Mesenteric fat pad (tissue), 1 donor: Measurements from ENCODE around the gene PROSER2. TPM values are rescaled to one million over a fixed set of nuclear protein-coding genes. Genes with fewer than 3 reads are reported as not detected.

ENCODE experiments used
- DNase-seq: peaks from one replicate; pipeline ENCODE4 v3.0.0-alpha.2; 2020; ENCODE audit warnings: low spot score
- total RNA-seq: library from RNA; stranded (reverse); fragmentation: NEBNext Ultra II Directional; extraction: Animal tissue kit (Norgen Biotek cat#: 25700); gene quantifications from one replicate; pipeline ENCODE4 v1.2.1, GENCODE V29; 2021
- donor health status: DM: yes; HTN: yes; CAD: no.

PROSER2 gene
- total RNA-seq, 1 donor from 2014 or later, result 9.1 TPM

DNA sequence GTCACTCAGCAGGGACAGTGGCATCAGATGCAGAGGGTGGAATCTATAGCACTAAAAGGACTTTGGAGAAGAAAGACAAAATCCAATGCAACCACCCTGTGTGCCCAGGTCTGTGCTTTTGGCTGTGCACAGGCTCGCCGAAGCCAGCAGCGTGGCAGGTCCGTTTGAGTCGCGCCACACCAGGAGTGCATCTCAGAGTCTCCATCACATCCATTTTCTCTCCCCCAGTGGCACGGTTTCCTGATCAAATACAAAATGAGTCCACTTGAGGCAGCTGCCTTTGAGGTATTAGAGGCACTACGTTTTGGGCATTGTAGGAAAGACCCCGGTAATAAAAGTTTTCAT is 23.4 kb upstream of the PROSER2 start:
- peak; percentile 41 for DNase-seq

DNA sequence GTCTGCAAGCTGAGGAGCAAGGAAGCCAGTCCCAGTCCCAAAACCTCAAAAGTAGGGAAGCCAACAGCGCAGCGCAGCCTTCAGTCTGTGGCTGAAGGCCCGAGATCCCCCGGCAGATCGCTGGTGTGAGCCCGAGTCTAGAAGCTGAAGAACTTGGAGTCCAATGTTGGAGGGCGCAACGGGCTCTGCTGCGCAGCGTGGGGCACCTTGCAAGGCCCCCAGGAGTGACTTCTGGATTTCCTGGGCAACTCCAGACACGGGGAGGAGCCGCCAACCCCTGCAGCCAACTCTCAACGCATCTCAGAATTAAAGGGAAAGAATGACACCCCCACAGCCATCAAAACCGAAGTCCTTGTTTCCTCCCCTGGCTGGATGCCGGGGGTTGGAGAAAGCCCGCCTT is 18.8 kb upstream of the PROSER2 start:
- DNase-seq, result no peak

DNA sequence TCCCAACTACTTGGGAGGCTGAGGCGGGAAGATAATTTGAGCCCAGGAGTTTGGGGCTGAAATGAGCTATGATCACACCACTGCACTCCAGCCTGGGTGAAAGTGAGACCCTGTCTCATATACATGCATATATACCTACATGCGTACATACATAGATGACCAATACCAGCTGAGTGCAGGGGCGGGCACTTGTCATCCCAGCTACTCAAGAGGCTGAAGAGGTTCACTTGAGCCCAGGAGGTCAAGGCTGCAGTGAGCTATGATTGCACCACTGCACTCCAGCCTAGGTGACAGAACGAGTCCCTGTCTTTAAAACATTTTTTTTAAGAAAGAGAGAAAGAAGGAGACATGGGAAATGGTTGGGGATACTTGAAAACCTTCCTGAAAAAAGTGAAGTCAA is 17.4 kb upstream of the PROSER2 start:
- DNase-seq, result no peak

DNA sequence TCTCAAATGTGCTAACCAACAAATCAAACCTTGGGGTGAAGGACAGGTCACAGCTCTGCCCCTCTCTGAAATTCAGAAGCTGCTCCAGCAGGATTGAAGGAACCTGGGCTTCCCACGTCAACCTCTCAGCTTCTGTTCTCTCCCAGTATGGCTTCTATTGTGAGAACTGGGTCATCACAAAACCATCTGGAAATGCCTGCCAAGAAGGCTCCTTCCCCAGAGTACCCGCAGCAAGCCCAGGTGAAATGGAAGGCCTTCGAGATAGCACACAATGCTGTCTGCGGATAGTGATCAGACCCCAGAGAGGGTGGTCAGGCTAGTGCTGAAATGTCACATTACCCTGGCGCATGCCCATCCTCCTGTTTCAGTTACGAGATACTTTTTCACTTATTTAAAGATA is 16.4 kb upstream of the PROSER2 start:
- peak; percentile 33 for DNase-seq

DNA sequence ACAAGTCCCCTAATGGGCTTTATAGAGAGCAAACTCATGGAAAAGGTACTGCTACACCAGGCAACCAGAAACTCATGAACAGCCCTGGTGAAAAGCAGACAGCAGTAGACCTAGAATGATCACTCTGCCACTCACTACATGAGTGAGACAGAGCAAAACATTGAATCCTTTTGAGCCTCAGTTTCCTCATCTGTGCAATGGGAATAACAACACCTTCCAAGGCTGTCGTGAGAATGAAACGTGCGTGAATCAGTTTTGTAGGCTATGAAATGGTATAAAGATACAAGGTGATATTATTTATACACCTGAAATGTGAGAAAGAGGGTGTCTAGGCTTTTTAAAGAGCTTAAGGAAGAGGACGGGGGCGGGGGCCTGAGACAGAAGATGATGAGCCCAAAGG is 14.3 kb upstream of the PROSER2 start:
- DNase-seq, result no peak

DNA sequence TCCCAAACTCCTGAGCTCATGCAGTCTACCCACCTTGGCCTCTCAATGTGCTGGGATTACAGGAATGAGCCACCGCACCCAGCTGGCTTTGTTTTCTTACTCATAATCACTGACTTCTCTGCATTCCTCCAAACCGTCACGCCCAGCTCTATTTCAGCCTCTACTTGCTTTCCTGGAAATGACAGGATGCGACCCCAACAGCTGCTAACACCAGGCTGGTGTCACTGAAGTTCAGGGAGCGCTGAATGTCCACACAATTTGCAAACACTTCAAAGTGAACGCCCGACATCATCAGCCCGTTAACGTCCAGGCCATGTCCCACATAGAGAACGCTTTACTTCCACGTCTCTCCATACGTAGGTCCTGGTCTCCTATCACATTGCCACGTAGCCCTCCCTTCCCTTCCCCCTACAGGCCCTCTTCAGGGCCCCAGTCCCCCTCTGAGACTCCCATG is 12.8 kb upstream of the PROSER2 start:
- DNase-seq, result no peak

DNA sequence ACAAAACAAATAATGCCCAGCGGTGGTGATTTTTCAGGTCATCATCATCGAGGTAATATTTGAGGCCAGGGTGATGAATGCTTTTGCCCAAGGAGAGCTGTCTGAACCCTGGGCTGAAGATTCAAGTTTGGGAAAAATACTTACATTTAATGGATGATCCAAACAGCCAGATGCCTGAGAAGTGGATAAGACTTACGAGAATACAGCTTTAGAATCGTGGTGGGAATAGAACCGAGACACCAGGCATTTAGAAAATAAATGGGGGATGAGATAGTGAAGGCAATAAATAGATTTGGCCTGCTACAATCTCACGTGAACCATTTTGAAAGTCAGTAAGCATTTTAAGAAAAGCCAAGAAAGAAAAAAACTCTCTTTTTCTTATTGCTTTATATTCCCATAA is 12.2 kb upstream of the PROSER2 start:
- DNase-seq, result no peak

DNA sequence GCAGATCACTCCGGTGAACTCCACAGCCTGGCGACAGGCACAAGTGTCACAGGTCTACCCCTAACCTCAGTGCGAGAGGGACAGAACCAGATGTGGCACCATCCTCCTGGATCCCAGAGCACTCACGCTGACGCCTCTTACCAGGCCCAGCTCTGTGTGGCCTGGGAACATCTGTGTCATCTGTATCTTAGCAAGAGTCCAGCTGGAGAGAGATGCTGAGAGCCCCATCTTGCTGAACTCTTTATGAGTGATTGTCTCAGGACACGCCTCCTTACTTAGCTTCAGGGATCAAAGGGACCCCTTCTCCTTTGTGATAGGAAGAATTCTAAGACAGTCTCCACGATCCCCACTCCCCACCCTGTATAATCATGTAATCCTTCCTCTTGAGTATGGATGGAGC is 10.0 kb upstream of the PROSER2 start:
- DNase-seq, result no peak

DNA sequence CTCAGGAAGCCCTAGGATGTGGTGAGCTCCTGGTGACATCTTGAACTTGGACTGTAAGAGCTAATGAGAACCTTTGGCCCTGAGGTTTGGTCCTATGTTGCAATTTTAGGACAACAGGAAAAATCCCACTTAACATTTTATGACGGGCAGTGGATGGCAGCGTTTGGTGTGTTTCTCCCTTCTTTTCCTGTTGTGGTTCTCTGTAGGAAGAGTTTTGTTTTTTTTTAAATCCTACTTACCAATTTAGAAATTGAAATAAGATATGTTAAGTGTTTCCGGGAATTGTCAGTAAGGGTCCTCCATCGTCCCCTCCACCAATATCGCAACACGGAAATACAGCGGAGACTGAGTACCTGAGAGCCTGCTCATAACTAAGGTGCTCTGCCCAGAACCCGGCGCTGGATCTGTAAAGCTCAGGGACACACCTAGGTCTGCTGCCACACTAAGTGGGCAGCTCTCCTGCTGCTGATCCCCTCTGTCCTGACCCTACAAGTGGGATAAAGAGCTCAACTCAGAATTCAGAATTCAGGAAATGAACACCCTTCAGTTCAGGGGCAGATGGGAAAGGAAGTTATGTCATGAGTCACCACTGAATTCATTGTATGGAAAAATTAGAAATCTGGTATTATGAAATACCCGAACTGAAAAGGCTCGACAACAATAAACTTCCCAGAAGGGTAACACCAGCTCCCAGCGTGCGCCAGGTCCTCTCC is 9.1 kb upstream of the PROSER2 start:
- peak; percentile 69 for DNase-seq

DNA sequence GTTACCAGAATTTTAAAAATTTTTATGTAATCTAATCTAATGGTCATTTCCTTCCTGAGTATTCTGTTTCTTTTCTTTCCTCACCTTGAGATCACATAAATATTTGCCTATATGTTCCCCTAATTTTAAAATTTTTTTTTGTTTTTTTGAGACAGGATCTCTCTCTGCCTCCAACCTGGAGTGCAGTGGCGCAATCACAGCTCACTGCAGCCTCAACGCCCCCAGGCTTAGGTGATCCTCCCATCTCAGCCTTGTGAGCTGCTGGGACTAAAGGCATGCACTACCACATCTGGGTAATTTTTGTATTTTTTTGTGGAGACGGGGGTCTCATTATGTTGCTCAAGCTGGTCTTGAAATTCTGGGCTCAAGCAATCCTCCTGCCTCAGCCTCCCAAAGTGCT is 4.1 kb upstream of the PROSER2 start:
- DNase-seq, result peak; percentile 35

DNA sequence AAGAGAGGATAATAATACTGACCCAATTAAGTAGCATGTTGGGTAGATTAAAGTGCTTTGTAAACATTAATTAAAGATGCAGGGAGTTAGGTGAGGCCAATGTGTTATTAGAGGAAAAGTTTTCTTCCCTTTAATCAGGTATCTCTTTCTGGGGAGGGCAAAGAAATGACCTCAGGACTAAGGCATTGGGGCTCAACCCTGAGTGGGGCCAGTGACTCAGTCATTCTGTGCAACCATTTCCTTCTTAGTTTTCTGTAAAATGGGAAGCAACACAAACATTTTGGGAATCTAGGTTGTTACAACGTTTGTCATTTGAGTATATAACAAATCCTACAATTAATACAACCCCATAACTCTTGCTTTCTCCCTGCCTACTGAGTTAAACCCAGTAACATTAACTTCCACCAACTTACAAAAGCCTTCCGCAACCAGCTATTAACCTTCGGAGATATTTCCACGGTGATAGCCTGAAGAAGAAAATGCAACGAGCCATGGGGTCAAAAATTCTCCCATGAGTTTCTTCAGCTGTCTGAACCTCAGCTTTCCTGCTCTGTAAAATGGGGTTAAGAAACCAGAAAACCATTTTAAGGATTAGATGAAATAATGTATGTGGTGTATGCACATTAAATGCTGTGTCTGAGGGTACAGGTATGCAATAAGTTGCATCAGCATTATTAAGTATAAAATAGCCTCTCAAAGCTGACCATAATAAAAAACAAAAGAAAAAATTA is 965 bp upstream of the PROSER2 start:
- no peak for DNase-seq

DNA sequence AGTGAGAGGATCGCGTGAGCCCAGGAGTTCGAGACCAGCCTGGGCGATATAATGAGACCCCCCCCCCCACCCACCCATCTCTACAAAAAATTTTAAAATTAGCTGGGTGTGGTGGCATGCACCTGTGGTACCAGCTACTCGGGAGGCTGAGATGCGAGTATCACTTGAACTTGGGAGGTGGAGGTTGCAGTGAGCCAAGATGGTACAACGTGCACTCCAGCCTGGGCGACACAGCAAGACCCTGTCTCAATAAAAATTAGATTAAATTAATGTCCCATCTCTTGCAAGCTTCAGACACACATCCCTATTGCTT is 391 bp upstream of the PROSER2 start:
- DNase-seq, result no peak

DNA sequence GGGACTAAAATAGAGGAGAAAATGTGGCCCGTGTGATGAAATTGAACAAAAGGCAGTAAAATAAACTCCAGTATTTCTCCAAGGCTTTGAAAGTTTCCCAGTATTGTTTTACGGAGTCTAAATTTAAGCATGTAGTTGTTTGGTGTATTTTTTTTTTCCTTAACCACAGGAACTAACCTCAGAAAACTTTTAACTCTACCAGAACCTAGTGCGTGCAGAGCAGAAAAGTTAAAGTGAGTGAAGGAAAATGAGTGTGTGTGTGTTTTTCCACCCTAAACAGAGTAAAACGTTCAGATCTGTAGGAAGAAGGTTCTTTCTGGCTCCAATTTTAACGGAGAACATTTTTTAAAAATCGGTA is 812 bp downstream of the PROSER2 start:
- DNase-seq, result no peak

DNA sequence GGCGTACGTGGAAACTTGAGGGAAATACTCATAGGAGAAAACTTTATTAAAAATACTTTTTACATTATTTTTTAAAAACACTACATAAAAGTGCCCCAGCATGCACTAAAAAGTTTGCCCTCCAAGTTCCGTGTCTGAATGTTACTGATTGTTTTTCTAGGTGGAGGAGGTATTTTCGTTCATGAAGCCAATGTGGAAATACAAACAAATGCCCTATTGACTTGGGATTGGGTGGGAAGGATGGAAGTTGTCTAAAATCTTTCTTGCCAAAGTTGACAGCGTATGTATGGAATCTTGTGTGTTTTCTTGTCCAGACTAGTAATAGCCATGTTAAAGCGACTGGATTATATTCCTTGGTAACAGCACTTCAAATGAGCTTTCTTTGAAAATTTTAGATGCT is 1.2 kb downstream of the PROSER2 start:
- no peak for DNase-seq

DNA sequence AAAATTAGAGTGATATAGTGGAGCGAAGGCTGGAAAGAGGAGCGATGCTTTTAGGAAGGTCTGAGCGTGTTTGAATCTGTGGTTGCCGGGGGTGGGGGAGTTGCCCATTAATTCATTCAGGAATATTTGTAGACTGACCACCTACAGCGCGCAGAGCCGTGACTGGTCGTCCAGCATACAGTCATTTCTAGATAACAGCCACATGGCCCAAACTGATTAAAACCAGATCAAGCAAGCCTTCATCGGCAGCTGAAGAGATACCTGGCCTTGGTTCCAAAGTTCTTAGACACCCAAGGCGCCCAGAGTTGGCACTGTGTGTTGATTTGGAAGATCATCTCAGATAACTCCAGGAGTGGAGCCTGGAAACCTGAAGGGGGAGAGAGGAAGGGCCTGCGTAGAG is 1.7 kb downstream of the PROSER2 start:
- DNase-seq, result no peak

DNA sequence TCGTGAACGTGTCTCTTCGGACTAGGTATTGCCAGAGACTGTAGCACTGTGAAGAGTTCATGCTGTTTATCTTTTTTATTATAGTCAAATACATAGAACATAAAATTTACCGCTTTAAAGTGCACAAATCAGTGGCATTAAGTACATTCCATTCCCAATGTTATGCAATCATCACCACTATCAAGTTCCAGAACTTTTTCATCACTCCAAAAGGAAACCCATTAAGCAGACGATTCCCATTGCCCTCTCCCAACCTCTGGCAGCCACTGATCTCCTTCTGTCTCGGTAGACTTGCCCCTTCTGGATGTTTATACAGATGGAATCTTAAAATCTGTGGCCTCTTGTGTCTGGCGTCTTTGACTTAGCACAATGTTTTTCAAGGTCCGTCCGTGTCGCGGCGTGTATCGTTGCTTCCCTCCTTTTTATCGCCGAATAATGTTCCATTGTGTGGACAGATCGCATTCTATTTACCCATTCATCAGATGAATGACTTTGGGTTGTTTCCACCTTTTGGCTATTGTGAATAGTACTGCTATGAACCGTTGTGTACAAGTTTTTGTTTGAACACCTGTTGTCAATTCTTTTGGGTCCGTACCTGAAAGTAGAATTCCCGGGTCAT is 2.7 kb downstream of the PROSER2 start:
- no peak for DNase-seq

DNA sequence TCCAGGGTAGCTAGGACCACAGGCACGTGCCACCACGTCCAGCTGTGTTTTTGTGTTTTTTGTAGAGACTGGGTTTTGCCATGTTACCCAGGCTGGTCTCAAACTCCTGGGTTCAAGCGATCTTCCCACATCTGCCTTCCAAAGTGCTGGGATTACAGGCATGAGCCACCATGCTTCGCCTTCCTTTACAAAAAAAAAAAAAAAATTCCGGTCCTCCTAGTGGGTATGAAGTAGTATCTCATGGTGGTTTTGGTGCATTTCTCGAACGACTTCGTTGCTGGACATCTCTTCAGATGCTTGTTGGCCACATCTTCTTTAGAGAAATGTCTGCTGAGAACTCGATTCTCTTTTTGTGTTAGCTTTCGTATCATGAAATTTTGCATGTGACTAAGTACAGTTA is 3.9 kb downstream of the PROSER2 start:
- no peak for DNase-seq

DNA sequence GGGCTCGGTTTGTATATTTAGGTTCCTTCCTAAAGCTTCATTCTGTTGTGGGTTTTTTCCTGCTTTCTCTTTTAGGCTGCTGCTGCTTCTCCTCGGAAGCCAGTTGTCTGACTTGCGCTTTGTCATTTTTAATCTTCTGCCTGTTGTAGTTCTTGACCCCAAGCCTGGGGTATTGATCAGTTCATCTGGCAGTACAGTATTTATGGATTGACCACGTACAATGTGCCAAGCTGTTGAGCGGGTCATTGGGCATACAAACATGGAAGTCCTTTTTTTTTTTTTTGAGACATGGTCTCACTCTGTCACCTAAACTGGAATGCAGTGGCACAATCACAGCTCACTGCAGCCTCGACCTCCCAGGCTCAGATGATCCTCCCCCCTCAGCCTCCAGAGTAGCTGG is 4.3 kb downstream of the PROSER2 start:
- no peak for DNase-seq

DNA sequence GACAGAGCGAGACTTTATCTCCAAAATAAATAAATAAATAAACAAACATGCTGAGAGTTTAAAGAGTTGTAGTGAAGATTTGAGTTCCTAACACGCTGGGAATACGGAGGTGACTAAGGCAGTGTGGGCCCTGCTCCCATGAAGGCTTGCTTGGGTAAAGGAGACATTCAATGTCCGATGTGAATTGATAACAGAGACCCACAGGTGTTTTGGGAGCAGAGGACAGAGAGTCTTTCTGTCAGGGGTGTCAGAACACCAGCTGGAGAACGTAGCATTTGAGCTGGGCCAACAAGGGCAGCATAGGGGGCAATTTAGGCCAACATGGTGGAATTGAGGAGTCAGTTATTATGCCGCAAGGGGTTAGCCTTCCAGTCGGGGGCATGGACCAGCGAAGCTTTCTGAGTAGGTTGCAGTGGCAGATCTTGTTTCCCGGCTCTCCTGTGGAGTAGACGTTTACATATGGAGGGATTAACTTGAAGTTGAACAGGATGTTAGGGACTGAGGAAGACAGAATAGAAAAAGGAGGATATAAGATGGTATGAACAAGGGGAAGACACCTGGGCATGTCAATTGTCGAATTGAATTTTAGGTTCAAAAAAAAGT is 5.6 kb downstream of the PROSER2 start:
- peak; percentile 71 for DNase-seq

DNA sequence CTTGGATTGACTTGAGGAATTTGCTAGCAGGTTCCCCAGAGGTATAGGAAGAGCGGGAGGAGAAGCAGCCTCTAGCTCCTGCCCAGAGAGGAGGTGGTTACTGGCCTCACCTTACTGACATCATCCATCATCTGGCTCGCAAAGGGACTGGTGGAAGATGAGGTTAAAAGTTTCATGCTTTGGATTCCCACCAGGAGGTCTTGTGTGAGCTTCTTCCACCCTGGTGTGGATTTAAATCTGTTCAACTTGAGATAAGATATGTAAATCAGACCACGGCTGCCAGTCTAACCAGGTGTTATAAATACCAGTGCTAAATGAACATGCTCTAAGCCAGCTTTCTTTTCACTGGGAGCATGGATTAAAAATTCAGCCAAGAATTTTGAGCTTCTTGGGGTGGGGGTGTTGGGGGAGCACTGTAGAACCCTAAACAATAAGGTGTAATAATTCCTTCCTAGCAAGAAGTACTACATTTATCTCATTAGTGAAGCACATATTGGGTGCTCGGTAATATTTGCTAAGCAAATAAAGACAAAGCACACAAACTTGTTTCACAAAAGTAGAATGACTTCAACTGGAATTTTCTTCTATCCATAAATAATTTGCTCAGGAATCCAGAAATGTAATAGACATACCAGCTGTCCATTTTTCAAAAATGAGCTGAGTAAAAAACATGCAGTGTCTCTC is 7.8 kb downstream of the PROSER2 start:
- DNase-seq, result no peak

DNA sequence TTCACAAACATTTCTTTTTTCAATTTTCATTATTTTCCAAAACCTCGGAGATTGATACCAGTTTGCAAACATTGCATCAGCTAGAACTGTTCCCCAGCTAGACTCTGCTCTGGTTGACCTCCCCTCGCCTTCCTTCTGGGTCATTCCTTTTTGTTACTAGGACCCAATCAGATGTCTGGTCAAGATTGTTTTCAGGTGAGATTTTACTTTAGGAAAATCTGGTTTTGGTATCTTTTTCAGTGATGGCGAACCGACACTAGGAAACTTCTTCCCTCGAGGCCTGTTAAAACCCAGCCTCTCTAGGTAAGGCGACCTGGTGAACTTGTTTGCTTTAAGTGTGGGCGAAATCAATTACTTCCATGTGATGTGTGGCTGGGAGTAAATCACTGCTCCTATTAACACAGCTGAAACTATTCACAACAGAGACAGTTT is 8.4 kb downstream of the PROSER2 start:
- no peak for DNase-seq

DNA sequence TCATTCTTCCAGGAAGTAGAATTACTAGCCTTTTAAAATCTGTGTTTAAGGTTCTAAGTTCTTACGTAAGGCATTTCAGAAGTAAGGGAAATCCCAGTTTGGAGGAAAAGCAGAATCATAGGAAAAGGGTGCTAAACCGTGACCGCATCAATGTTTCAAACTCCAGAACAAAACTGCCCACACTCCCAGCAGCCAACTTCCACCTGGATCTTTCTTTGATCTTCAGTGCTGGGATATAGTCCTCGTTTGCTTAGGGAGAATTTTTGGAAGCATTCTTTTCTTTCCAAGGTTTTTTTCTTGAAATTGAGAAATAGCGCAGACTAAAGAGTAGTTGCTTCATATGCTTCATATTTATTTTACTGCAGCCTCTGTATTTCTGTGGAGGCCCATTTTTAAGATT is 8.9 kb downstream of the PROSER2 start:
- no peak for DNase-seq
